Measurements from ENCODE around the gene STKLD1.

Gene STKLD1

DNA sequence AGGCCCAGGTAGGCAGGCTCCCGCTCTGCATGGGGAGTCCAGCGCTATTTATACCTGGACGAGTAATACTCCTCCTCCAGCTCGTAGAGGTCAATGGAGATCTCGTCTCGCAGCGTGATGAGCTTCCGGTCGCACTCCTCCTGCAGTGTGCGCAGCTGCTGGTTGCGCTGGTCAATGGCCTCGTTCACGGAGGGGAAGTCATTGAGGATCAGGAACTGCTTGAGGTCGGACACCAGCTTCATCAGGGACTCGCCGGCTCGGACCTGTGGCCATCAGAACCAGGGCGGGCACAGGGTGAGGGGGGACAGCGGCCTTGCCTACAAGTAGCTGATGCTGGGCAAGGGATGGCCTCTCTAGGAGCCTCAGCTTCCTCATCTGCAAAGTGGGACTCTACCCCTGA, 32.1 kb upstream of the STKLD1 start:
- DNase-seq (ENCODE audit: insufficient read length, low spot score) = no peak
- no peak for FAIRE-seq

DNA sequence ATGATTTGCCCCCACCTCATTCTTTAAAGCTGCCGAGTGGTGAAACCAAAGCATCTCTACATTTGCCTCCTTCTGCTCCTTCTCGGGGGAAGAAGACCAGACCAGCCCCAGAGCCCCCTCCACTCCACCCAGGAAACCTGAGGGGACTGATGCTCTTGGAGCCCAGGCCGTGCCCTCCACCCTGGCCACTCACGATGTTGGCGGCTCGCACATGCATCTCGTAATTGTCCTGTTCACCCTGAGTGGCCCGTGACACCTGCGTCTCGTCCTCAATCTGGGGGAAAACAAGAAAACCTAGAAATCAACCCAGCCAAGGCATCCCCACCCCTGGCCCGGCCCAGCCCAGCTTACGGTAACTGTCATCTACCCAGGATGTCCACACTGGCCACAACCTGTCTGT, 31.2 kb upstream of the STKLD1 start:
- DNase-seq (ENCODE audit: insufficient read length, low spot score) (no peak), FAIRE-seq (no peak)

DNA sequence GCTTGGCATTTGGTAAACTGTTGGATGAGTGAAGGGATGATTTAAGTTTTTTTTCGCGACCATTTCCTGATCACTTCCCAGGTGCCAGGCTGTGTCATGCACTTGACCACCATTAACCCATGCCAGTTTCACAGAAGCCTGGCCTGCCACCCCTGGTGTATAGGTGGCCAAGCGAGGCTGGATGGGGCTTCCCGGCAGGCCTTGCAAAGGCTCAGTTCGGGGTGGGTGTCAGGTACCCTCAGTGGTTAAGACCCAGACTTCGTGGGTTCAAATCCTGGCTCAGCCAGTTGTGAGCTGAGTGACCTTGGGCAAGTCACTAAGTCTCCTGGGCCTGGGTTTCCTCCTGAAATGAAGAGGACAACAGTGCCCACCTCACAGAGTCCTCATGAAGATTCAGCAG, 30.6 kb upstream of the STKLD1 start:
- no peak for DNase-seq (ENCODE audit: insufficient read length, low spot score)
- no peak for FAIRE-seq

DNA sequence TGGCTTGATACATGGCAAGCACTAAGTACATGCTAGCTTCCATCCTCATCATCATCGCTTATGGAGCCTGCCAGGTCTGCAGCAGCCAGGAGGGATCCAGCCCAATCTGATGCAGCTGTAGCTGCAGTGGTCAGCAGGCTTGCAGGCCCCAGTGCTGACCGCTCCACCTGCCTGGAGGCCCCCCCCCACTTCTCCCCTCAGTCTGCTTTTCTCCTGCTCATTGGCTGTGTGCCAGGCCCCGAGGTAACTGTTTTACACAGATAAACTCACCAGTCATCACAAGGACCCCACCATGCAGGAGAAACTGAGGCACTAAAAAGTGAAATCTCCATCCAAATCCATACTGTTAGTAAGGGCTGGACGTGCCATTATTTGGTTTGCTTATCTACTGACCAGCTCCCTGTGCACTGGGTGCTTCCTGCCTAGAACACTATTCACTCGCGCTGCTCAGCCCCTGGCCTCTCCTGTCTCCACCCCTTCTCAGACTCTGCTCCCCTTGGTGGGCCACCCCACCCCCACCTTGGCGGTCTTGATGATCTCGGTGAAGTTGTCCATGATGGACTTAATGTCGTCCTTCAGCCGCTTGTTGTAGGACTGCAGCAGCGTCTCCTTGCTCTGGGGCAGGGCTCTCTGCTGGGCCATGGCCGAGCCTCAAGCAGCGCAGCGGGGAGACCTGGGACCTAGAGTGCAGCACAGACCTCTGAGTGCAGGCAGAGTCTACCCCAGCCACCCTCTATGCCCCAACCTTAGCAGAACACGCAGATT, 30.0 kb upstream of the STKLD1 start:
- DNase-seq (ENCODE audit: insufficient read length, low spot score) = no peak
- no peak for FAIRE-seq

DNA sequence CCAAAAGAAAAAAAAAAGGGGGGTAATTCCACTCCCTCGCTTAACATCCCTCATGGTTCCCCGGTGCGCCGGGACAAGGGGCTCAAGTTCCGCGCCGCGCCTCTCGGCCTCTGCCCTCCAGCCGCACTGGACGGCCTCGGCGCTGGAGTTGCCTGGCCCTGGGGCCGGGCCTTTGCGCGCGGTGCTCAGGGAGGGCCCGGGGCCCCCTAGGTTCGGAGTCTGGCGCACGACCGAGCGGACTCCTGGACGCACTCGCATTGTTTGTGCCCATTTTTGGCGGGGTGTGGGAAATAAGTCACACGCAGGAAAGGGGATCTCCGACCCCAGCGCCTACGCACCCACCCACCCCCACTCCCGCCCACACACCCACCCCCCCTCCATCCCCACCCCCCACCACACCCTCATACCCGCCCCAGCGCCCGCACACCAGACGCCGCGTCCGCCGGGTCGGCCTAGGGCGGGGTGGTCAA, 28.6 kb upstream of the STKLD1 start:
- no peak for DNase-seq (ENCODE audit: insufficient read length, low spot score)

DNA sequence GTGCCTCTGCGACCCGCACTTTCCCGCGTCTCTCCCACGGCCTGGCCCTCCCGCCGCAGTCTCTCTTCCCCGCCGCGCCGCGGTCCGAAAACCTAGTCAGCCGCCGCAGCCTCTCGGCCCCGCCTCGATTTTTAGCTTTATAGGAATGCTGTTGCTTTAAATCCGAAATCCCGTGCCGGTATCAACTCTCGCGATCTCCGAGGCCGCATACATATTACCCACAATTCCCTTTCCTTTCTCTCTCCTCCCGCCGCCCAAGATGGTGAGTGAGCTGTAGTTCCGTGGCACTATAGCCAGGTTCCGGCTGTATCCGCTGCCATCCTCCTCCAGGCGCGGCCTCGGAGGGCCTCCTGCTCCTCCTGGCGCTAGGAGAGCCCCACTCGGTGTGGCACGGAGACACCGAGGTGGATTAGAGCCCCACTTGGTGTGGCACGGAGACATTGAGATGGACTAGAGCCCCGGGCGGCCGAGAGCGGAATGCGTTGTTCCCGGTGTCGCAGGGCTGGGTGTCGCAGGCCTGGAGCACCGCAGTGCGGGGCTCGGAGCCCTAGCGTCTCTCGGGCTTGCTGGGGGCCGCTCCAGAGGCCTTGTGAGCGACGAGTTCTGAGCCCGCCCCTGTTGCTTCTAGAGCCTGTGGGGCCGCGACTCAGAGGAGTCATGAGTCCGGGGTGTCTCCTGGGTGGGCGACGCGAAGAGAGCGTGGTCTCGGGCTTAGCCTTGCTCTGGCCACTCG, 28.0 kb upstream of the STKLD1 start, which contains the start of the genes MED22 and RPL7A:
TSS of gene MED22 (minus strand) at position 147 of the 733 bp plus-strand sequence. CDS start 1,469 bp downstream, outside the sequence.
TSS of gene RPL7A (plus strand) at position 234 of the 733 bp plus-strand sequence. CDS start at position 260, 26 bp downstream.
- no peak for FAIRE-seq
- DNase-seq (ENCODE audit: insufficient read length, low spot score) = peak; percentile 88

More for the DNA sequence above, 28.6 kb upstream of the STKLD1 start:
- no peak for FAIRE-seq

DNA sequence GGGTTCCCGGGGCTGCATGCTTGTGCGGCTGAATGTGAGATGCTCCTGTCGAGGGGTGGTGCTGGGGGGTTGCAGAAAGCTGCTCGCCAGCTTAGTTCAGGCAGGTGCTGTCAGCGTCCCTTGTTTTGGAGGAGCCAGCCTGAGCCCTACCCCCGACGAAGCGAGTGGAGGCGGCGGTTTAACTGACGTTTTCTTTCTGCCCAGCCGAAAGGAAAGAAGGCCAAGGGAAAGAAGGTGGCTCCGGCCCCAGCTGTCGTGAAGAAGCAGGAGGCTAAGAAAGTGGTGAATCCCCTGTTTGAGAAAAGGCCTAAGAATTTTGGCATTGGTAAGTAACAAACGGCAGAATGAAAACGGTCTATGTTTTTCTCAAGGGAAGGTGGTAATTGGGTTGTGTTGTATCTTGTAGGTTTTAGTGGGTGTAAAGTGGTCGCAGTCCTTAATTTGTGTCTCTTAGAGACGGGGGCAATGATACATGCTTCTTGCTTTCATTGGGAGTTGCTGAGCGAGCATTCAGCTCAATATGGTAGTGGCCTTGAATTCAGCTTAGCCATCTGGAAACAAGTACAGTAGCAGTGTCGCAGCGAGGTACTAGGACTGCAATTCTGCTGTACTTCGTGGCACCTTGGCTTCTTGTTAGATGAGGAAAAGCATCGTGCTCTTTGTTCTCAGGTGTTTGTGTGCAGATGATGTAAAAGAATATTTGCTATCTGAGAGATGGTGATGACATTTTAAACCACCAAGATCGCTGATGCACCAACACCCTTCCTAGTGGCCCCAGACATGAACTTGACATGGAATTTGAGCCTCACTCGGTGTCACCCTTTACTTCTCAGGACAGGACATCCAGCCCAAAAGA, 27.2 kb upstream of the STKLD1 start:
- DNase-seq (ENCODE audit: insufficient read length, low spot score) (no peak), FAIRE-seq (no peak)

DNA sequence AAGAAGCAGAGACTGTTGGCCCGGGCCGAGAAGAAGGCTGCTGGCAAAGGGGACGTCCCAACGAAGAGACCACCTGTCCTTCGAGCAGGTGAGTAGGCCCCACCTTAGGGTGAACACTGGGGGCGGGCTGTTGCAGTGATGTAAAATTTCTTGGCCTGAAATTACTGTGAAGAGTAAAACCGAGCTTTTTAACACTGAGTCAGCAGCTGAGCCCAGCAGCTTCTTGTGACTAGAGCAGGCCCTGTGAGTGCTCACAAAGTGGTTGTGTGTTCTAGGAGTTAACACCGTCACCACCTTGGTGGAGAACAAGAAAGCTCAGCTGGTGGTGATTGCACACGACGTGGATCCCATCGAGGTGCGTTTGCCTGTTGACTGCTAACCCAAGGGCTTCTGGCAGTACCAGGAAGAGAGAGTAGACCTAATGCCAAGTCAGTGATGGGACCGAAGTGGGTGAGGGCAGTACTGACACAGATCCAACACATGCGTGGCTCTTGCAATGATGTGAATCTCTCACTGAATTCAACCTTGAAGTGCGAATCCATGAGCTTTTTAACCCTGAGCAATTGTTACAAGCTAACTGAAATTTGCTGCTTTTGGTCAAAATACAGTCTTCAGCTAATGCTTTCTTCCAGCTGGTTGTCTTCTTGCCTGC, 26.1 kb upstream of the STKLD1 start:
- FAIRE-seq = no peak
- no peak for DNase-seq (ENCODE audit: insufficient read length, low spot score)

DNA sequence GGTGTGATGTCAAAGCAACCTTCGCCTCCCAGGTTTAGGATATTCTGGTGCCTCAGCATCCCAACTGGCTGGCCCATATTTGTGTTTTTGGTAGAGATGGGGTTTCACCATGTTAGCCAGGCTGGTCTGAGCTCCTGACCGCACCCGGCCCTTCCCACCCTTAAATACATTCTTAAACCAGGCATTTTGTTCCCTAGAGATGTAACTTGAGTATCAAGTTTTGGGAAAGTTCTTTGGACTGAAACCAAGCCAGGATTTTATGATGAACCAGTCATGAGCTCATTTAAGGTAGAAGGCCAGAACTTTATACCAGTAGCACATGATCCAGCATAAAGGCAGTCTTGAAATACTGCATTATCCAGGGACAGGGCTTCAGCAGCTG, 24.6 kb upstream of the STKLD1 start:
- DNase-seq (ENCODE audit: insufficient read length, low spot score) = no peak
- no peak for FAIRE-seq

DNA sequence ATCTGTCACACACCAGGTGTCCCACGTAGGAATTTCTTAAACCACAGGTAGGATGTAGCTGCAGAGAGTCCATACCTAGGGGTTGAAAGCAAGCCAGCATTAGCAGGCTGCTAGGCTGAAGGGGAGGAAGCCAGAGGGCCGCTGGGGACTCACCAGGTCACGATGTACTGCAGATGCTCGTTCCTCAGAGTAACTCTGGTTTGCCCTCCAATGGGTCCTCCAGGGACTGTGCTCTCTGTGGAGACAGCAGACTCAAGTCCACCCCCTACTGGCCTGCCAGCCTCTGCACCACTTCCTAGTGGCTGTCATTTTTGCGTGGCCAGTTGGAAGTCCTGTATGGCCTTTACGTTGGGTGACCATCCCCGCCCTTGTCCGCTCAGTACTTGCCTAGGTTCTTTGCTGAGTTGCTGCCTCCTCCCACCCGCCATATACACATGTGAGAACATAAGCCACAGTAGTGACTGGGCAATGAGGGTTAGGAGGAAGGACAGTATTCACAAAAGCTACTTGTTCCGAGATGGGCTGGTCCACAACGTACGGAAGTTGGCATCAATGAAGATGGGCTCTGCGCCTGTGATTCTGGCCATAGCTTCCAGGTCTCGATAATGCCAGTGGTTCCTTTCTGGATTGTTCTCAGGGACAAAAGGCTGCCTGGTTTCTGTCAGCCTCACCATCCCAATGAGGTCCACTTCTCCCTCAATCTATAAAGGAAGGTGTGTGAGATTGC, 24.1 kb upstream of the STKLD1 start:
- DNase-seq (ENCODE audit: insufficient read length, low spot score) = peak; percentile 19
- FAIRE-seq = no peak

DNA sequence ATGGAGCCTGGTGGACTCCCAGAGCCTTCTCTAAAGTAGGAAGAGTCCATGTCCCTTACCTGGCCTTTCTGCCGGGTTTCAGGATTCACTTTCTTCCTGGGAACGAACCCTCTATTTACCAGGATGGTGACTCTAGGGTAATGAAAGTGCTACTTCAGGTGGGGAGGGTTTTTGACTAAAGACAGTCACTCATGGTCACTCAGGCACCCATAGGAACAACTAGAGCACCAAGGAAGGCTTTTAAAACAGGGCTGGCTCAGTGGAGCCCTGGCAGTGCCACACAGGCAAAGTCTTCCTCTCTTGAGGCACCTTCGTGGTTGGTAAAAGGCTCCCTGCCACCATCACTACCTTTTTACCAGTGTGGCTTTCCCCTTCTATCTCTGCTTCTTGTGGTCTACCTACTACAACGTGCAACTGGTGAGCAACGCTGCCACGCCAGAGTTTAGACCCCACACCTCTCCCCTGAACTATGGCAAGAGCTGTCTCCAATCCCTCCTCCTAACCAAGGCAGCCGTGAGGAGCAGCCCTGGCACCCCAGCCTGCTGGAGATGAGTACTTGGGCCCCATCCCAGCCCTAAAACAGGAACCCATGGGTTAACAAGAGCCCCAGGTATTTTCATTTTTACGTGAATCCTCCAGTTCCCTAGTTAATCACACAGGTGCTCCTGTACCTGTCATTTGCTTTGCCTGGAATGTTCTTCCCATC, 23.4 kb upstream of the STKLD1 start:
- FAIRE-seq = no peak
- no peak for DNase-seq (ENCODE audit: insufficient read length, low spot score)

DNA sequence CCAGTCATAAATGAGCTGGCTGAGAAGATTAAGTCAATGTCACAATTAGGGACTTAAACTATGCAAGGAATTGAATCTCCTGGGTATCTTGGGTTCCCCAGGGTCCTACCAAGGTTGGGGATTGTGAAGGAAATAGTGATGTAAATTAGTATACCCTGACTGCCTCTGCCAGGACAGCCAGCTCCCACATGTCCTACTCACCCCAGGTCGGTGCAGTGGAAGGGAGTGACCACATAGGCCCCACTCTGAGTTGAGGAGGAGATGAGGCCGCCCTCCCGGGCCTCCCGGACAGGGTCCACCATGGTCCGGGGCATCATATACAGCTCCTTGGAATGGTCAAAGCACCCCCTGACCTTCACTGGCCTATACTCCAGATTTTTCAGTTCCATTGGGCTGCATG, 22.6 kb upstream of the STKLD1 start:
- DNase-seq (ENCODE audit: insufficient read length, low spot score) (no peak), FAIRE-seq (no peak)

DNA sequence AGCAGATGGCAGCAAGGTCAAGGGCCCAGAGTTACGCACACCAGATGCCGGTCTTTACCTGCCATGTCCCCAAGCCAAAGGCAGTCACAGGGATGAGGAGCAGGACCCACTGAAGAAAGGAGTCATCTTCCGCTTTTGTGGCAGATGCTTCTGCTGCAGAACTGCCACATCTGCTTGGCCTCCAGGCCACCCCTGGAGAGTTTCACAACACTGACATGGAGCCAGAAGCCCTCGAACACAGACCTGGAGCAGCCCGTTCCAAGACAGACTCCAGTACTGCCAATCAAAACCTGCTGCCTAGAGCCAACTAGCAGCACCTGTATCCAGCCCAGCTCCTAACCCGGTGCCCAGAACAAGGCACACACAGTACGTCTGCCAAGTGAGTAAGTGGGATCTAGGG, 21.4 kb upstream of the STKLD1 start:
- no peak for FAIRE-seq
- DNase-seq (ENCODE audit: insufficient read length, low spot score) = no peak

DNA sequence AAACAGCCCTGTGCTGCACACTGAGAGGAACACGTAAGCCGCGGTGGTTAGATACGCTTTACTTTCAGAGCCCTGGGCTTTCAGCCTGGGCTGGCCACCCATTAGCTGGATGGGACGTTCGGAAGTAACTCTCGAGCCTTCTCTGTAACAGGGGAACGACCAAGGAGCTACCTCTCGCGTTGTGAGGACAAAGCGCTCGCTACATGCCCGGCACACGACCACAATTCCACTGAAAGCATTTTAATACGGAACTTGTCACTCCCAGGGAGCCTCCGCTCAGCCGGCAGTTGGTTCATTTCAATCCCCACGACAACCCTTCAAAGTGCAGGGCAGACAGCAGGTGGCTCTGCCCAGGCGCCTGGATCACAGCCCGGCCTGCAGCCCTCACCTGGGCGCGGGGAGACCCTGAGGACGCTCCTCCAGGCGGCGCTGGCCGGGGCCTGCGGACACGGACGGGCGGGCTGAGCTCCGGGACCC, 20.2 kb upstream of the STKLD1 start:
- DNase-seq (ENCODE audit: insufficient read length, low spot score) (no peak), FAIRE-seq (no peak)

DNA sequence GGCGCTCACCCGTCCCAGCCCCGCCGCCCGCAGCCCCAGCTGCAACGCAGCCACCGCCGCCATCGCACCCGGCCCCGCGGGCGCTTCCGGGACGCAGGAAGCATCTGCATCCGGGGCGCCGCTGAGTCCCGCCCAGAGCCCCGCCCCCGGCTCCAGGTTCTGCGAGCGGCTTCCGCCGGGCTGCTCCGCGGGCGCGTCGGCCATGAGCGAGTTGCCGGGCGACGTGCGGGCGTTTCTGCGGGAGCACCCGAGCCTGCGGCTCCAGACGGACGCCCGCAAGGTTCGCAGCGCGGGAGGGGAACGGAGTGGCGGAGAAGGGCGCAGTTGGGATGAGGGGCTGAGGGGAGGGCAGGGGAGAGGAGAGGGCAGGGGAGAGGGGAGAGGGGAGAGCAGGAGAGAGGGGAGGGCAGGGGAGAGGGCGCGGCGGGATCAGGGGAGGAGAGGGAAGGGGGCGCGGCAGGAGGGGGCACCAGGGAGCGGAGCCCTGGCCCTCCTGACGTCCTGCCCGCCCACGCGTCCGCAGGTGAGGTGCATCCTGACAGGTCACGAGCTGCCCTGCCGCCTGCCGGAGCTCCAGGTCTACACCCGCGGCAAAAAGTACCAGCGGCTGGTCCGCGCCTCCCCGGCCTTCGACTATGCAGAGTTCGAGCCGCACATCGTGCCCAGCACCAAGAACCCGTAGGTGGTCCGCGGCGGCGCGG, 19.6 kb upstream of the STKLD1 start, which contains the start of the genes SURF1 and SURF2:
TSS of gene SURF1 (minus strand) at position 97 of the 701 bp plus-strand sequence. CDS start at position 63, 34 bp downstream.
TSS of gene SURF2 (plus strand) at position 160 of the 701 bp plus-strand sequence. CDS start at position 203, 43 bp downstream.
- FAIRE-seq (no peak), DNase-seq (ENCODE audit: insufficient read length, low spot score) (peak; percentile 76)

DNA sequence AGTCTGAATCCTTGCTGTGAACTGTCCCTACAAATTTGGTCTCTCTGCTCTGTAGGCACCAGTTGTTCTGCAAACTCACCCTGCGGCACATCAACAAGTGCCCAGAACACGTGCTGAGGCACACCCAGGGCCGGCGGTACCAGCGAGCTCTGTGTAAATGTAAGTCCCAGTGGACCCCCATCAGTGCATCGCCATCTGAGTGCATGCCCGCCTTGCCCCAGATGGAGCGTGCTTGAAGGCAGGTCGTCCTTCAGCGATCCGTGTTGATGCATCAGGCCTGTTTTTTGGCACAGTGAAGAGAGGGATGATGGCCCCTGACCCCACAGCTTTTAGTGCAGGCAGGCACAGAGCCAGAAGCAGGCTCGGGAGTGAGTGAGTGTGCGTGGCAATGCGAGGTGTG, 18.5 kb upstream of the STKLD1 start:
- DNase-seq (ENCODE audit: insufficient read length, low spot score) (no peak), FAIRE-seq (no peak)

DNA sequence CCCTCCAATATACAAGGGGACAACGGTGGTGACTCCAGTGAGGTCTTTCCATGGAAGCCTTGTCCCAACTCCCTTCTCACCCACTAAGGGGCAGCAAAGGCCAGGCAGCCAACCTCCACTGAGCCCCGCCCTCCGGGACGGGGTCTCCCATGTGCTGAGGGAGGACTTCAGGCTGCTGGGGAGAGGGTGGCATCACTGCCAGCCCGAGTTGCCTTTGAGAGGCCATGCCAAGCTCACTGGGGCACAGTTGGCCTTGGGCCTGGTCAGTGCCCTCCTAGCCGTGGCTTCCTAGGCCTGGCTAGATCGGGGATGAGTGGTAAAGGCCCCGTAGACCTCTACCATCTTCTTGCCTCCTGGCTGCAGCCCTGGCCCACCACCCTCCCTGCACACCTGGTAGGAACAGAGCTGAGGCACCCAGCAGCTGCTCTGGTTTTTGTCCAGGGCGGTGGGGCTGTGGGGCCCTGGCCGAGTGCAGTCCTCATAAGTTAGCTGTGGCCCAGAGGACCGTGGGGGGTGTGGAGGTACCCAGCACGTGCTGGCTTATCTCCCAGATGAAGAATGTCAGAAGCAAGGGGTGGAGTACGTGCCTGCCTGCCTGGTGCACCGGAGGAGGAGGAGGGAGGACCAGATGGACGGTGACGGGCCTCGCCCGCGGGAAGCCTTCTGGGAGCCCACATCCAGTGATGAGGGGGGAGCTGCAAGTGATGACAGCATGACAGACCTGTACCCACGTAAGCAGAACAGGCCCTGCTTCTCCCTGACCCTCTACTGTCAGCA, 16.6 kb upstream of the STKLD1 start:
- no peak for DNase-seq (ENCODE audit: insufficient read length, low spot score)

More for the DNA sequence above, 16.6 kb upstream of the STKLD1 start:
- FAIRE-seq = no peak
